Activated CD4-positive, alpha-beta T cell treated with anti-CD3 and anti-CD28 coated beads, Interleukin-2, amount 50 U/mL, for 4 hours (primary cell): ENCODE results near the gene SORL1.
A peak's percentile ranks its signal among the peaks of the same experiment; 100 is the strongest.

ENCODE experiments used
- DNase-seq, 2 experiments: peaks; one replicate each; pipeline ENCODE4 v3.0.0-alpha.2; 2020

SORL1 gene

GRCh38 chr11:121590772-121591404, 138.8 kb downstream of the SORL1 start:
- DNase-seq = no peak

GRCh38 chr11:121591405-121592033, 139.4 kb downstream of the SORL1 start:
- peak; percentile 59 to 68 for DNase-seq

- no peak for DNase-seq
Observed at GRCh38 chr11:121592708-121593107, 140.6 kb downstream of the SORL1 start.

GRCh38 chr11:121595717-121596161, 143.6 kb downstream of the SORL1 start:
- DNase-seq = no peak

- DNase-seq = no peak
Observed at GRCh38 chr11:121596195-121597155, 144.4 kb downstream of the SORL1 start.

GRCh38 chr11:121603316-121603715, 151.2 kb downstream of the SORL1 start:
- no peak for DNase-seq

- DNase-seq = no peak
Observed at GRCh38 chr11:121604152-121604551, 152.0 kb downstream of the SORL1 start.

GRCh38 chr11:121606354-121606753, 154.2 kb downstream of the SORL1 start:
- no peak for DNase-seq

- DNase-seq = no peak
Observed at GRCh38 chr11:121607341-121607740, 155.2 kb downstream of the SORL1 start.

- DNase-seq = no peak
Observed at GRCh38 chr11:121608545-121609098, 156.5 kb downstream of the SORL1 start.

- DNase-seq = no peak
Observed at GRCh38 chr11:121610706-121611105, 158.6 kb downstream of the SORL1 start.

- no peak for DNase-seq
Observed at GRCh38 chr11:121611242-121611641, 159.1 kb downstream of the SORL1 start.

- DNase-seq = no peak
Observed at GRCh38 chr11:121613724-121614123, 161.6 kb downstream of the SORL1 start.

- no peak for DNase-seq
Observed at GRCh38 chr11:121614636-121615240, 162.6 kb downstream of the SORL1 start.

GRCh38 chr11:121615501-121615900, 163.4 kb downstream of the SORL1 start:
- no peak for DNase-seq

- DNase-seq = no peak
Observed at GRCh38 chr11:121618516-121618915, 166.4 kb downstream of the SORL1 start.

GRCh38 chr11:121625777-121626506, 173.8 kb downstream of the SORL1 start:
- DNase-seq = no peak

GRCh38 chr11:121626507-121626875, 174.4 kb downstream of the SORL1 start:
- no peak for DNase-seq

GRCh38 chr11:121626980-121627379, 174.9 kb downstream of the SORL1 start:
- DNase-seq = no peak

GRCh38 chr11:121630041-121630440, 177.9 kb downstream of the SORL1 start:
- no peak for DNase-seq

- no peak for DNase-seq
Observed at GRCh38 chr11:121631456-121631855, 179.3 kb downstream of the SORL1 start.

- DNase-seq = no peak
Observed at GRCh38 chr11:121634273-121634672, 182.2 kb downstream of the SORL1 start.
